Measurements from ENCODE around the gene FBXO3. TPM values are rescaled to one million over a fixed set of nuclear protein-coding genes. Genes with fewer than 3 reads are reported as not detected.

Gene FBXO3
- 55.1 TPM for total RNA-seq

GRCh38 chr11:33773987-33774735, at the start of gene FBXO3:
TSS of gene FBXO3 (minus strand) at chr11:33774520. CDS start at chr11:33774497, 23 bp downstream.

GRCh38 chr11:33736148-33736812, 38.0 kb downstream of the FBXO3 start, which contains the start of gene CD59:
TSS of gene CD59 (minus strand) at chr11:33736423. CDS start at chr11:33722445, 13,978 bp downstream.

GRCh38 chr11:33700502-33701271, 73.6 kb downstream of the FBXO3 start, which contains the start of gene C11orf91:
TSS of gene C11orf91 (minus strand) at chr11:33700826. CDS start at chr11:33700740, 86 bp downstream.

Other genes starting within 250 kb of the FBXO3 start
- gene C11orf91, start 73.7 kb downstream of the FBXO3 start, total RNA-seq = not detected
- gene CD59, start 38.1 kb downstream of the FBXO3 start, total RNA-seq = 146 TPM
- 29.8 TPM for gene LMO2, start 117.6 kb upstream of the FBXO3 start, total RNA-seq

All from metanephros (tissue), 1 donor.